HepG2 (cell line): ENCODE measurements around the gene HOXA10. TPM values are rescaled to one million over a fixed set of nuclear protein-coding genes. Genes with fewer than 3 reads are reported as not detected.

Experiments used
- AGO2 ChIP-seq: fragments of 200-400 bp; formaldehyde crosslinking; optimal IDR thresholded peaks from 2 replicates; pipeline ENCODE3; 2017; ENCODE audit warnings: mild to moderate bottlenecking, low read depth, low read length, moderate library complexity
- AHDC1 ChIP-seq: sonication (generic); formaldehyde crosslinking; IDR thresholded peaks from 2 replicates; pipeline ENCODE4 v1.5.1; 2020; ENCODE audit warnings: mild to moderate bottlenecking, missing genetic modification reagents, borderline replicate concordance
- ATF5 ChIP-seq: sonication (generic); formaldehyde crosslinking; IDR thresholded peaks from 2 replicates; pipeline ENCODE4 v1.4.0; 2020; ENCODE audit warnings: mild to moderate bottlenecking, low read depth, missing genetic modification reagents
- BCL6 ChIP-seq: IDR thresholded peaks from 2 replicates; pipeline ENCODE4 v1.6.1; 2016; ENCODE audit warnings: missing genetic modification reagents, missing compliant biosample characterization
- BHLHE40 ChIP-seq: IDR thresholded peaks from 2 replicates; pipeline ENCODE4 v1.6.1; 2011; ENCODE audit warnings: low read length, improper control_type of control experiment
- HHEX ChIP-seq: IDR thresholded peaks from 2 replicates; pipeline ENCODE4 v1.6.1; 2016; ENCODE audit warnings: control low read depth
- PBX3 ChIP-seq: sonication (generic); formaldehyde crosslinking; IDR thresholded peaks from 2 replicates; pipeline ENCODE4 v1.8.1; 2023; ENCODE audit warnings: missing genetic modification reagents, inconsistent platforms, borderline replicate concordance
- ZBTB39 ChIP-seq: sonication (generic); formaldehyde crosslinking; IDR thresholded peaks from 2 replicates; pipeline ENCODE4 v1.5.0; 2020; ENCODE audit warnings: missing genetic modification reagents
- ZNF33B ChIP-seq: sonication (generic); formaldehyde crosslinking; IDR thresholded peaks from 2 replicates; pipeline ENCODE4 v1.5.1; 2020; ENCODE audit warnings: mild to moderate bottlenecking, missing genetic modification reagents
- ZNF441 ChIP-seq: sonication (generic); formaldehyde crosslinking; IDR thresholded peaks from 2 replicates; pipeline ENCODE4 v1.7.0; 2021; ENCODE audit warnings: missing genetic modification reagents, borderline replicate concordance
- ZNF446 ChIP-seq: sonication (generic); formaldehyde crosslinking; IDR thresholded peaks from 2 replicates; pipeline ENCODE4 v1.5.0; 2020; ENCODE audit warnings: mild to moderate bottlenecking, missing genetic modification reagents
- ZSCAN12 ChIP-seq: sonication (generic); formaldehyde crosslinking; IDR thresholded peaks from 2 replicates; pipeline ENCODE4 v1.9.0; 2021; ENCODE audit warnings: mild to moderate bottlenecking, missing genetic modification reagents
- polyA plus RNA-seq, 8 experiments: library from polyadenylated mRNA; depleted of rRNA in 3 of 8; stranded (reverse) in 7 of 8; unstranded in 1 of 8; fragments of >200 nt; fragmentation: Illumina TruSeq in 4 of 8; extraction: Trizol in 4 of 8; gene quantifications; 2 replicates each; pipeline versions ENCODE4 v1.2.1 to v1.2.3, GENCODE V29; 2011 to 2016; ENCODE audit warnings: low read depth in 4 of 8, missing spikeins in 1 of 8, mixed read lengths in 1 of 8; ENCODE audit not compliant: insufficient read depth in 1 of 8
- total RNA-seq, 5 experiments: library from RNA; depleted of rRNA; stranded (reverse); fragments of >200 nt; fragmentation: Illumina TruSeq; extraction: Trizol; gene quantifications; 2 replicates each; pipeline ENCODE4 v1.2.3, GENCODE V29; 2016; ENCODE audit warnings: low read depth in 1 of 5
- TF ChIP-seq, protein P1 (sequence below): sonication (generic); formaldehyde crosslinking; IDR thresholded peaks from 2 replicates; pipeline ENCODE4 v1.8.1; 2023; ENCODE audit warnings: mild to moderate bottlenecking, missing genetic modification reagents
- TF ChIP-seq, protein P2 (sequence below): sonication (generic); formaldehyde crosslinking; IDR thresholded peaks from 2 replicates; pipeline ENCODE4 v1.4.0; 2020; ENCODE audit warnings: missing genetic modification reagents

The HOXA10 gene
- total and polyA plus RNA-seq, 2 of the 13 experiments (the other 11 are each of a cell fraction or from before 2014, with no cell fraction given), result not detected

DNA sequence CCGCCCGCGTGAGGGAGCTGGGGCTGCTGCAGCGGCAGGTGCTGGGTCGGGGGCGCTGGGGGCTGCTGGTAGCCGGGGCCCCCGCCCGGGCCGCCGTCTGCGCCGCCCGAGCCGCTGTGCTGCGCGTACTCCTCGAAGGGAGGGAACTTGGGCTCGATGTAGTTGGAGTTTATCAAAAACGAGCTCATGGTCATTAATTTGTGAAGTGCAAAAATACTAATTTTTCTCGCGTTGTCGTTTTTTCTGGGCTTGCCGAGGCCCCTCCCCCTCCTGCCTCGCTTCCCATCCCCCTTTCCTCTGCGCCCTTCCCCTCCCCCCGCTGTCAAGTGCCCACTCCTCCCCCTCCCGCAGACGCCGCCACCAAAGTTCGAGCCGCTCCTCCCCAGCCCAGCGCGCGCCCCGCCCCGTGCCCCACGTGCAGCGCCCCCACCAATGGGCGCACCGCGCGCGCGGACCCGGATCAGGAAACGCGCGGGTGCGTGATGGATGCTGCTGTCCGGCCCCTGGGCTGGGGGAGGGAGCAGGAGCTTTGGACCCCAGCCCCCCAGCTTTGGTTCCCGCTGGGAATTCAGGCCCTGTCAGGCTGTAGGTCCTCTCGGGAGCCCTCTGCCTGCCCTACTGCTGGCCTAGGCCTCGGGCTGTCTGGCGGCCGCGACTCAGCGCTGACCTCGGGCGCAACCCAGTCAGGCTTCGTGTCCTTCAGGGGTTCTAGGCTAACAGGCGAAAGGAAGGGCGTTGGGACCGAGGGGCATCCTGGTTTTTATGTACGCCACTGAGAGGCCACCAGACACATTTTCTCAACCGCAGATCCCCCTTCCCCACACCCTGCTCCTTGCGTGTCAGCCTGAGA is 43.4 kb downstream of the HOXA10 start, which contains the start of gene HOXA4 (continued):
- TF ChIP-seq ZSCAN12 (CRISPR knock-in tag), result no peak
- no peak for TF ChIP-seq ZNF441 (CRISPR knock-in tag)
- TF ChIP-seq, protein P1, sequence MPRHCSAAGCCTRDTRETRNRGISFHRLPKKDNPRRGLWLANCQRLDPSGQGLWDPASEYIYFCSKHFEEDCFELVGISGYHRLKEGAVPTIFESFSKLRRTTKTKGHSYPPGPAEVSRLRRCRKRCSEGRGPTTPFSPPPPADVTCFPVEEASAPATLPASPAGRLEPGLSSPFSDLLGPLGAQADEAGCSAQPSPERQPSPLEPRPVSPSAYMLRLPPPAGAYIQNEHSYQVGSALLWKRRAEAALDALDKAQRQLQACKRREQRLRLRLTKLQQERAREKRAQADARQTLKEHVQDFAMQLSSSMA (CRISPR knock-in tag), result no peak
- TF ChIP-seq AGO2, result peak; percentile 73
- TF ChIP-seq ZBTB39, result no peak
- TF ChIP-seq, protein P2, sequence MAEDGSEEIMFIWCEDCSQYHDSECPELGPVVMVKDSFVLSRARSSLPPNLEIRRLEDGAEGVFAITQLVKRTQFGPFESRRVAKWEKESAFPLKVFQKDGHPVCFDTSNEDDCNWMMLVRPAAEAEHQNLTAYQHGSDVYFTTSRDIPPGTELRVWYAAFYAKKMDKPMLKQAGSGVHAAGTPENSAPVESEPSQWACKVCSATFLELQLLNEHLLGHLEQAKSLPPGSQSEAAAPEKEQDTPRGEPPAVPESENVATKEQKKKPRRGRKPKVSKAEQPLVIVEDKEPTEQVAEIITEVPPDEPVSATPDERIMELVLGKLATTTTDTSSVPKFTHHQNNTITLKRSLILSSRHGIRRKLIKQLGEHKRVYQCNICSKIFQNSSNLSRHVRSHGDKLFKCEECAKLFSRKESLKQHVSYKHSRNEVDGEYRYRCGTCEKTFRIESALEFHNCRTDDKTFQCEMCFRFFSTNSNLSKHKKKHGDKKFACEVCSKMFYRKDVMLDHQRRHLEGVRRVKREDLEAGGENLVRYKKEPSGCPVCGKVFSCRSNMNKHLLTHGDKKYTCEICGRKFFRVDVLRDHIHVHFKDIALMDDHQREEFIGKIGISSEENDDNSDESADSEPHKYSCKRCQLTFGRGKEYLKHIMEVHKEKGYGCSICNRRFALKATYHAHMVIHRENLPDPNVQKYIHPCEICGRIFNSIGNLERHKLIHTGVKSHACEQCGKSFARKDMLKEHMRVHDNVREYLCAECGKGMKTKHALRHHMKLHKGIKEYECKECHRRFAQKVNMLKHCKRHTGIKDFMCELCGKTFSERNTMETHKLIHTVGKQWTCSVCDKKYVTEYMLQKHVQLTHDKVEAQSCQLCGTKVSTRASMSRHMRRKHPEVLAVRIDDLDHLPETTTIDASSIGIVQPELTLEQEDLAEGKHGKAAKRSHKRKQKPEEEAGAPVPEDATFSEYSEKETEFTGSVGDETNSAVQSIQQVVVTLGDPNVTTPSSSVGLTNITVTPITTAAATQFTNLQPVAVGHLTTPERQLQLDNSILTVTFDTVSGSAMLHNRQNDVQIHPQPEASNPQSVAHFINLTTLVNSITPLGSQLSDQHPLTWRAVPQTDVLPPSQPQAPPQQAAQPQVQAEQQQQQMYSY (CRISPR knock-in tag), result no peak
- peak; percentile 35; the same call in 1 of the 2 replicates for TF ChIP-seq ZNF446 (CRISPR knock-in tag)
- TF ChIP-seq ZNF33B (CRISPR knock-in tag), result no peak; the same call in 1 of the 2 replicates
- TF ChIP-seq BCL6 (CRISPR knock-in tag), result no peak
- TF ChIP-seq BHLHE40, result peak; percentile 73
- TF ChIP-seq PBX3, result no peak
- no peak for TF ChIP-seq HHEX (CRISPR knock-in tag)
- TF ChIP-seq ATF5 (CRISPR knock-in tag), result no peak
- TF ChIP-seq AHDC1 (CRISPR knock-in tag), result no peak
